Caco-2 (cell line): ENCODE data around the gene STAT4. TPM values are rescaled to one million over a fixed set of nuclear protein-coding genes. Genes with fewer than 3 reads are reported as not detected.

ENCODE experiments used
- BruUV-seq: library from RNA; stranded (reverse); fragments of 400-500 nt; replicated peaks from 2 replicates; lab custom pipeline; 2021; lab: Mats Ljungman, UMichigan
- CTCF ChIA-PET: fragments of 300-600 bp; sonication (Branson Sonifier 250); formaldehyde crosslinking; loops from one replicate; lab custom pipeline; 2022; ENCODE audit warnings: antibody characterized with exemption; lab: Charles Lee
- POLR2A ChIA-PET: fragments of 300-600 bp; sonication (Branson Sonifier 250); formaldehyde crosslinking; loops from one replicate; lab custom pipeline; 2022; ENCODE audit warnings: antibody characterized with exemption; lab: Charles Lee
- DNase-seq, 2 experiments: peaks; one replicate each; pipeline versions ENCODE4 v3.0.0 to v3.0.0-alpha.2; 2020 to 2022
- H3K27me3 ChIP-seq: replicated peaks from 2 replicates; pipeline ENCODE4 v1.6.0; 2011; ENCODE audit warnings: low read length; ENCODE audit not compliant: control insufficient read depth, insufficient read depth
- H3K36me3 ChIP-seq: 2 replicates; pipeline ENCODE4 v1.5.1; 2011; ENCODE audit warnings: low read length; ENCODE audit not compliant: control insufficient read depth, insufficient read depth
- H3K4me1 ChIP-seq: fragments of 250-450 bp; sonication (Bioruptor Pico); 2 replicates; pipeline ENCODE4 v1.5.1; 2020; ENCODE audit warnings: mild to moderate bottlenecking
- H3K4me3 ChIP-seq: 2 replicates; pipeline ENCODE4 v1.5.1; 2011; ENCODE audit warnings: low read depth, mild to moderate bottlenecking, control low read depth, low read length
- H3K9me3 ChIP-seq: fragments of 250-450 bp; sonication (Bioruptor Pico); 2 replicates; pipeline ENCODE4 v1.5.1; 2020; ENCODE audit warnings: mild to moderate bottlenecking, moderate library complexity
- H3K27ac Mint-ChIP-seq: one replicate; pipeline ENCODE4 v1.8.0; 2022; ENCODE audit warnings: mixed read lengths; ENCODE audit not compliant: unreplicated experiment
- H3K27me3 Mint-ChIP-seq: one replicate; pipeline ENCODE4 v1.8.0; 2022; ENCODE audit warnings: mixed read lengths; ENCODE audit not compliant: insufficient read depth, unreplicated experiment
- H3K36me3 Mint-ChIP-seq: one replicate; pipeline ENCODE4 v1.8.0; 2022; ENCODE audit warnings: mild to moderate bottlenecking, mixed read lengths; ENCODE audit not compliant: insufficient read depth, unreplicated experiment
- H3K4me1 Mint-ChIP-seq: one replicate; pipeline ENCODE4 v1.8.0; 2022; ENCODE audit warnings: low read depth, mixed read lengths; ENCODE audit not compliant: unreplicated experiment
- H3K4me3 Mint-ChIP-seq: one replicate; pipeline ENCODE4 v1.8.0; 2022; ENCODE audit warnings: mild to moderate bottlenecking, moderate library complexity, mixed read lengths; ENCODE audit not compliant: unreplicated experiment
- H3K9me3 Mint-ChIP-seq: one replicate; pipeline ENCODE4 v1.8.0; 2022; ENCODE audit warnings: mixed read lengths; ENCODE audit not compliant: unreplicated experiment
- CTCF ChIP-seq, 2 experiments: fragments of 200-600 bp in 1 of 2; IDR thresholded peaks; 1 replicate in 1 of 2; 2 replicates in 1 of 2; pipeline versions ENCODE4 v1.5.1 to v1.8.0; 2011 to 2022; ENCODE audit warnings: antibody characterized with exemption in 1 of 2, control low read depth in 1 of 2, inconsistent platforms in 1 of 2, low read depth in 1 of 2, low read length in 1 of 2, mild to moderate bottlenecking in 1 of 2, moderate library complexity in 1 of 2; ENCODE audit not compliant: insufficient read depth in 1 of 2, severe bottlenecking in 1 of 2, unreplicated experiment in 1 of 2
- intact Hi-C: fragments of 100-400 bp; cut with micrococcal nuclease; formaldehyde crosslinking; loops from one replicate; pipeline ENCODE4 v1.10.0; 2022; ENCODE audit not compliant: unreplicated experiment
- total RNA-seq: library from RNA; stranded (reverse); gene quantifications from 2 replicates; pipeline ENCODE4 v1.2.3, GENCODE V29; 2022

STAT4 gene
- total RNA-seq, 1 experiment from 2014 or later = 0.48 TPM

GRCh38 chr2:191048073-191048472 lies 102.7 kb downstream of the STAT4 start:
- ChIA-PET POLR2A (no interaction called here), CTCF (no interaction called here)
- Mint-ChIP-seq H3K4me1 (no peaks in the 10 kb centered on the region), H3K27ac (no peak overlapping the region), H3K4me3 (no peak overlapping the region), H3K27me3 (peaks cover 3% of the 10 kb centered on the region), H3K9me3 (peaks cover 17% of the 10 kb centered on the region), H3K36me3 (no peaks in the 10 kb centered on the region)
- no peak for TF ChIP-seq CTCF (IDR thresholded peaks at IDR 0.05; ENCODE audit: insufficient read depth in 1 of 2, low read depth in 1 of 2, low read length in 1 of 2, severe bottlenecking in 1 of 2, unreplicated experiment in 1 of 2)
- intact Hi-C loops = no loop called here
- no peak for DNase-seq
- BruUV-seq = no TSS peak
- no peaks in the 10 kb centered on the region for H3K27me3 ChIP-seq
- H3K4me1 ChIP-seq = peaks cover 14% of the 10 kb centered on the region
- H3K4me3 ChIP-seq = no peak overlapping the region
- 0 out of 2 replicates have a peak, but pooled peaks cover 2% of the 10 kb centered on the region for H3K9me3 ChIP-seq
- no peaks in the 10 kb centered on the region for H3K36me3 ChIP-seq

- H3K4me3 ChIP-seq = no peak overlapping the region
- TF ChIP-seq CTCF (IDR thresholded peaks at IDR 0.05; ENCODE audit: insufficient read depth in 1 of 2, low read depth in 1 of 2, low read length in 1 of 2, severe bottlenecking in 1 of 2, unreplicated experiment in 1 of 2) = no peak
- H3K36me3 ChIP-seq = no peaks in the 10 kb centered on the region
- no TSS peak for BruUV-seq
- H3K9me3 Mint-ChIP-seq = peaks cover 22% of the 10 kb centered on the region
- intact Hi-C loops = no loop called here
- no peak for DNase-seq
- no peaks in the 10 kb centered on the region for H3K27me3 Mint-ChIP-seq
- peaks cover 14% of the 10 kb centered on the region for H3K4me1 ChIP-seq
- no peak overlapping the region for H3K27ac Mint-ChIP-seq
- no peaks in the 10 kb centered on the region for H3K36me3 Mint-ChIP-seq
- ChIA-PET POLR2A (no interaction called here), CTCF (no interaction called here)
- H3K4me3 Mint-ChIP-seq = no peak overlapping the region
- 0 out of 2 replicates have a peak, but pooled peaks cover 2% of the 10 kb centered on the region for H3K9me3 ChIP-seq
- H3K4me1 Mint-ChIP-seq = peaks cover 10% of the 10 kb centered on the region
- H3K27me3 ChIP-seq = no peaks in the 10 kb centered on the region
These were observed 105.7 kb downstream of the STAT4 start for GRCh38 chr2:191045141-191045540.

GRCh38 chr2:191043438-191043837 lies 107.4 kb downstream of the STAT4 start:
- CTCF ChIA-PET = no interaction called here
- Mint-ChIP-seq H3K4me3 (no peak overlapping the region), H3K9me3 (peaks cover 22% of the 10 kb centered on the region), H3K27ac (no peak overlapping the region), H3K27me3 (no peaks in the 10 kb centered on the region), H3K4me1 (peaks cover 10% of the 10 kb centered on the region), H3K36me3 (no peaks in the 10 kb centered on the region)
- no peak for TF ChIP-seq CTCF (IDR thresholded peaks at IDR 0.05; ENCODE audit: insufficient read depth in 1 of 2, low read depth in 1 of 2, low read length in 1 of 2, severe bottlenecking in 1 of 2, unreplicated experiment in 1 of 2)
- H3K4me1 ChIP-seq = peaks cover 12% of the 10 kb centered on the region
- no TSS peak for BruUV-seq
- POLR2A ChIA-PET = no interaction called here
- no peak overlapping the region for H3K4me3 ChIP-seq
- H3K9me3 ChIP-seq = 0 out of 2 replicates have a peak, but pooled peaks cover 2% of the 10 kb centered on the region
- no peak for DNase-seq
- no peaks in the 10 kb centered on the region for H3K27me3 ChIP-seq
- intact Hi-C loops = no loop called here
- no peaks in the 10 kb centered on the region for H3K36me3 ChIP-seq
